Ovary (tissue), 10 donors: Measurements from ENCODE around the gene BATF3. TPM values are rescaled to one million over a fixed set of nuclear protein-coding genes. Genes with fewer than 3 reads are reported as not detected.

Source experiments
- DNase-seq, 5 donors: peaks; one replicate each; pipeline ENCODE4 v3.0.0-alpha.2; 2019 to 2020
- H3K27ac ChIP-seq, 2 donors: fragments of 200-600 bp; one replicate each; pipeline versions ENCODE4 v1.5.1 to v1.8.0; 2019 to 2022
- H3K27me3 ChIP-seq: fragments of 200-600 bp; one replicate; pipeline ENCODE4 v1.8.0; 2022
- H3K36me3 ChIP-seq: fragments of 200-600 bp; sonication (generic); one replicate; pipeline ENCODE4 v1.5.1; 2019
- H3K4me1 ChIP-seq: one replicate; pipeline ENCODE4 v1.8.1; 2013; ENCODE audit warnings: mild to moderate bottlenecking, moderate library complexity; ENCODE audit not compliant: insufficient read depth
- H3K4me3 ChIP-seq: fragments of 200-600 bp; sonication (generic); one replicate; pipeline ENCODE4 v1.5.1; 2017
- H3K9me3 ChIP-seq, 2 donors: fragments of 200-600 bp in 1 of 2; sonication (generic) in 1 of 2; one replicate each; pipeline versions ENCODE4 v1.5.1 to v1.8.1; 2013 to 2019; ENCODE audit warnings: mild to moderate bottlenecking in 1 of 2, moderate library complexity in 1 of 2
- CTCF ChIP-seq, 3 donors: fragments of 450-650 bp in 2 of 3; fragments of 200-600 bp in 1 of 3; IDR thresholded peaks; one replicate each; pipeline versions ENCODE4 v1.5.1 to v1.8.0; 2016 to 2022; ENCODE audit warnings: antibody characterized with exemption in 3 of 3, mild to moderate bottlenecking in 1 of 3
- EP300 ChIP-seq: sonication (generic); formaldehyde crosslinking; IDR thresholded peaks from one replicate; pipeline ENCODE4 v1.6.1; 2017; ENCODE audit warnings: antibody characterized with exemption
- POLR2A ChIP-seq: fragments of 450-650 bp; IDR thresholded peaks from one replicate; pipeline ENCODE4 v1.6.1; 2017; ENCODE audit warnings: antibody characterized with exemption, mild to moderate bottlenecking, moderate library complexity
- WGBS, 3 donors: extraction: QIAGEN DNeasy Blood & Tissue Kit in 1 of 3; methylation state at CpG; one replicate each; pipeline versions ENCODE4 v1.1.5 to v1.1.7; 2013 to 2017; 5-methylcytosine and 5-hydroxymethylcytosine counted together
- intact Hi-C, 4 donors: fragments of 100-400 bp; cut with DNase I; formaldehyde crosslinking; loops; one replicate each; pipeline versions ENCODE4 v1.11.0 to v1.15.1; 2022 to 2023
- long read RNA-seq, 3 donors: library from polyadenylated mRNA in 2 of 3; unstranded in 2 of 3; transcript quantifications; one replicate each; pipeline ENCODE4 v2.0.0 and lab custom pipeline, GENCODE V29; 2021 to 2026
- polyA plus RNA-seq, 2 donors: library from polyadenylated mRNA; stranded (reverse); fragments of 200-250 nt in 1 of 2; fragments of 350-450 nt in 1 of 2; fragmentation: Illumina TruSeq in 1 of 2; extraction: RNeasy Lipid Tissue Mini Kit (QIAGEN cat#74804) in 1 of 2; gene quantifications; one replicate each; pipeline ENCODE4 v1.2.3, GENCODE V29; 2013 to 2014
- total RNA-seq, 7 donors: library from RNA; depleted of rRNA in 2 of 7; stranded (reverse); fragments of >200 nt in 2 of 7; fragmentation: NEBNext Ultra II Directional in 3 of 7; extraction: Animal tissue kit (Norgen Biotek cat#: 25700) in 3 of 7; gene quantifications; one replicate each; pipeline versions ENCODE4 v1.1.0 to v1.2.4, GENCODE V29; 2016 to 2023
- donor health status: DM: no; HTN: no; CAD: no; lungs with moderate emphysema.
- donor health status: DM: no; HTN: no; CAD: no.
- donor health status: Bipolar disorder and iron deficiency.
- donor health status: DM: yes; HTN: yes; CAD: no.
- donor health status: DM: no; HTN: no; CAD: no.
- donor health status: DM: yes; HTN: yes; CAD: no.

BATF3 gene
- total RNA-seq = 1 to 10 TPM in 6 of 7 donors, under 1 TPM in 1; 0.71 to 4.2 (median 2.1) TPM
- 1 to 10 TPM in 1 of 2 donors, under 1 TPM in 1; 0.90 to 1.1 TPM for polyA plus RNA-seq
- long read RNA-seq, donor 1 = 0 reads
- long read RNA-seq, donor 2, partial matches to known transcripts = 0 of 3 reads
- long read RNA-seq, donor 2, other reads (novel, unspliced or antisense) = 0 of 3 reads
- long read RNA-seq, donor 3, partial matches to known transcripts = 0 of 5 reads
- long read RNA-seq, donor 3, other reads (novel, unspliced or antisense) = 1 of 5 reads

GRCh38 chr1:212699625-212700222, at the start of gene BATF3:
BATF3 (minus strand) TSS chr1:212699840; CDS start chr1:212699762, 78 bp downstream.
- peak within 1 kb of the TSS; percentile 56 for H3K4me3 ChIP-seq
- DNase-seq = peak; percentile 22 to 56 (median 45)
- peaks cover 4% of the 10 kb centered on the region for H3K4me1 ChIP-seq
- 0 to 2% (median 1%) methylated on average over 44 to 78 of the region's 79 CpGs for WGBS, 3 donors
- H3K27me3 ChIP-seq = no peaks in the 10 kb centered on the region
- peak within 1 kb of the TSS; percentile 12 to 15 for H3K27ac ChIP-seq
- intact Hi-C loops = no loop called here
- TF ChIP-seq CTCF (IDR thresholded peaks at IDR 0.05) (no peak), POLR2A (no peak), EP300 (no peak)
- no peaks in the 10 kb centered on the region for H3K9me3 ChIP-seq
- no peaks in the 10 kb centered on the region for H3K36me3 ChIP-seq

GRCh38 chr1:212746546-212746945, 46.9 kb upstream of the BATF3 start:
- H3K9me3 ChIP-seq = no peaks in the 10 kb centered on the region
- TF ChIP-seq CTCF (IDR thresholded peaks at IDR 0.05) (no peak), EP300 (no peak), POLR2A (no peak)
- 94 to 99% (median 96%) methylated on average over 3 of the region's 3 CpGs for WGBS, 3 donors
- no peaks in the 10 kb centered on the region for H3K27me3 ChIP-seq
- intact Hi-C loops = no loop called here
- no peak overlapping the region for H3K27ac ChIP-seq
- H3K36me3 ChIP-seq = no peaks in the 10 kb centered on the region
- no peak overlapping the region for H3K4me3 ChIP-seq
- no peak for DNase-seq
- H3K4me1 ChIP-seq = no peaks in the 10 kb centered on the region

GRCh38 chr1:212745303-212745702, 45.7 kb upstream of the BATF3 start:
- DNase-seq = no peak
- no peaks in the 10 kb centered on the region for H3K9me3 ChIP-seq
- no peak for TF ChIP-seq EP300
- no peak for TF ChIP-seq CTCF (IDR thresholded peaks at IDR 0.05)
- no peak for TF ChIP-seq POLR2A
- H3K27ac ChIP-seq = no peak overlapping the region
- intact Hi-C loops = no loop called here
- H3K4me3 ChIP-seq = no peak overlapping the region
- no peaks in the 10 kb centered on the region for H3K27me3 ChIP-seq
- no peaks in the 10 kb centered on the region for H3K4me1 ChIP-seq
- H3K36me3 ChIP-seq = no peaks in the 10 kb centered on the region

- Histone ChIP-seq H3K9me3 (no peaks in the 10 kb centered on the region), H3K27ac (no peak overlapping the region), H3K4me1 (no peaks in the 10 kb centered on the region), H3K36me3 (no peaks in the 10 kb centered on the region), H3K27me3 (no peaks in the 10 kb centered on the region), H3K4me3 (no peak overlapping the region)
- intact Hi-C loops = no loop called here
- DNase-seq = no peak
- 75 to 94% (median 91%) methylated on average over 4 of the region's 4 CpGs for WGBS, 3 donors
- TF ChIP-seq CTCF (IDR thresholded peaks at IDR 0.05) (no peak), EP300 (no peak), POLR2A (no peak)
Observed at GRCh38 chr1:212743901-212744475, 44.3 kb upstream of the BATF3 start.
